HepG2 (cell line): ENCODE results near the gene PXK. TPM values are rescaled to one million over a fixed set of nuclear protein-coding genes. Genes with fewer than 3 reads are reported as not detected.
A peak's percentile ranks its signal among the peaks of the same experiment; 100 is the strongest.

Experiments used
- ELF3 ChIP-seq: IDR thresholded peaks from 2 replicates; pipeline ENCODE4 v1.6.1; 2016; ENCODE audit warnings: missing genetic modification reagents, missing compliant biosample characterization
- FOSL2 ChIP-seq: sonication (generic); formaldehyde crosslinking; IDR thresholded peaks from 2 replicates; pipeline ENCODE4 v1.4.0; 2020; ENCODE audit warnings: missing genetic modification reagents
- MAFF ChIP-seq: IDR thresholded peaks from 2 replicates; pipeline ENCODE4 v1.6.1; 2011; ENCODE audit warnings: low read depth, low read length, improper control_type of control experiment
- MED13 ChIP-seq: sonication (generic); formaldehyde crosslinking; IDR thresholded peaks from 2 replicates; pipeline ENCODE4 v1.5.0; 2020; ENCODE audit warnings: missing genetic modification reagents
- MYC ChIP-seq: sonication (generic); formaldehyde crosslinking; IDR thresholded peaks from 2 replicates; pipeline ENCODE4 v1.9.0; 2021; ENCODE audit warnings: missing genetic modification reagents, borderline replicate concordance
- NAIF1 ChIP-seq: sonication (generic); formaldehyde crosslinking; IDR thresholded peaks from 2 replicates; pipeline ENCODE4 v1.5.0; 2020; ENCODE audit warnings: mild to moderate bottlenecking, missing genetic modification reagents, borderline replicate concordance
- NFE2L1 ChIP-seq: sonication (generic); formaldehyde crosslinking; IDR thresholded peaks from 2 replicates; pipeline ENCODE4 v1.4.0; 2020; ENCODE audit warnings: missing genetic modification reagents, mild to moderate bottlenecking, borderline replicate concordance
- PBX3 ChIP-seq: sonication (generic); formaldehyde crosslinking; IDR thresholded peaks from 2 replicates; pipeline ENCODE4 v1.8.1; 2023; ENCODE audit warnings: missing genetic modification reagents, inconsistent platforms, borderline replicate concordance
- POLR2A ChIP-seq, 2 experiments: IDR thresholded peaks; 2 replicates each; pipeline ENCODE4 v1.6.1; 2011; ENCODE audit warnings: low read depth in 2 of 2, low read length in 2 of 2, mild to moderate bottlenecking in 1 of 2, moderate library complexity in 1 of 2; ENCODE audit not compliant: insufficient read depth in 1 of 2
- POLR2AphosphoS2 ChIP-seq: IDR thresholded peaks from 2 replicates; pipeline ENCODE4 v1.6.1; 2011; ENCODE audit warnings: low read depth, low read length, improper control_type of control experiment
- ZBTB38 ChIP-seq: sonication (generic); formaldehyde crosslinking; IDR thresholded peaks from 2 replicates; pipeline ENCODE4 v1.5.1; 2020; ENCODE audit warnings: mild to moderate bottlenecking, missing genetic modification reagents
- ZNF512 ChIP-seq: sonication (generic); formaldehyde crosslinking; IDR thresholded peaks from 2 replicates; pipeline ENCODE4 v1.4.0; 2020; ENCODE audit warnings: mild to moderate bottlenecking, missing genetic modification reagents
- ZSCAN25 ChIP-seq: sonication (generic); formaldehyde crosslinking; IDR thresholded peaks from 2 replicates; pipeline ENCODE4 v1.8.0; 2022; ENCODE audit warnings: mild to moderate bottlenecking, missing genetic modification reagents
- ZXDC ChIP-seq: sonication (generic); formaldehyde crosslinking; IDR thresholded peaks from 2 replicates; pipeline ENCODE4 v1.5.0; 2020; ENCODE audit warnings: mild to moderate bottlenecking, missing genetic modification reagents
- polyA plus RNA-seq, 8 experiments: library from polyadenylated mRNA; depleted of rRNA in 3 of 8; stranded (reverse) in 7 of 8; unstranded in 1 of 8; fragments of >200 nt; fragmentation: Illumina TruSeq in 4 of 8; extraction: Trizol in 4 of 8; gene quantifications; 2 replicates each; pipeline versions ENCODE4 v1.2.1 to v1.2.3, GENCODE V29; 2011 to 2016; ENCODE audit warnings: low read depth in 4 of 8, missing spikeins in 1 of 8, mixed read lengths in 1 of 8; ENCODE audit not compliant: insufficient read depth in 1 of 8
- total RNA-seq, 5 experiments: library from RNA; depleted of rRNA; stranded (reverse); fragments of >200 nt; fragmentation: Illumina TruSeq; extraction: Trizol; gene quantifications; 2 replicates each; pipeline ENCODE4 v1.2.3, GENCODE V29; 2016; ENCODE audit warnings: low read depth in 1 of 5
- TF ChIP-seq, protein P1 (sequence below): sonication (generic); formaldehyde crosslinking; IDR thresholded peaks from 2 replicates; pipeline ENCODE4 v1.5.0; 2020; ENCODE audit warnings: missing genetic modification reagents
- TF ChIP-seq, protein P2 (sequence below): sonication (generic); formaldehyde crosslinking; IDR thresholded peaks from 2 replicates; pipeline ENCODE4 v1.5.1; 2020; ENCODE audit warnings: missing genetic modification reagents, mild to moderate bottlenecking, borderline replicate concordance
- TF ChIP-seq, protein P3 (sequence below): sonication (generic); formaldehyde crosslinking; IDR thresholded peaks from 2 replicates; pipeline ENCODE4 v1.8.0; 2023; ENCODE audit warnings: mild to moderate bottlenecking, missing genetic modification reagents

PXK gene
- total and polyA plus RNA-seq, 2 of the 13 experiments (the other 11 are each of a cell fraction or from before 2014, with no cell fraction given): 6.4 to 18.6 TPM

DNA sequence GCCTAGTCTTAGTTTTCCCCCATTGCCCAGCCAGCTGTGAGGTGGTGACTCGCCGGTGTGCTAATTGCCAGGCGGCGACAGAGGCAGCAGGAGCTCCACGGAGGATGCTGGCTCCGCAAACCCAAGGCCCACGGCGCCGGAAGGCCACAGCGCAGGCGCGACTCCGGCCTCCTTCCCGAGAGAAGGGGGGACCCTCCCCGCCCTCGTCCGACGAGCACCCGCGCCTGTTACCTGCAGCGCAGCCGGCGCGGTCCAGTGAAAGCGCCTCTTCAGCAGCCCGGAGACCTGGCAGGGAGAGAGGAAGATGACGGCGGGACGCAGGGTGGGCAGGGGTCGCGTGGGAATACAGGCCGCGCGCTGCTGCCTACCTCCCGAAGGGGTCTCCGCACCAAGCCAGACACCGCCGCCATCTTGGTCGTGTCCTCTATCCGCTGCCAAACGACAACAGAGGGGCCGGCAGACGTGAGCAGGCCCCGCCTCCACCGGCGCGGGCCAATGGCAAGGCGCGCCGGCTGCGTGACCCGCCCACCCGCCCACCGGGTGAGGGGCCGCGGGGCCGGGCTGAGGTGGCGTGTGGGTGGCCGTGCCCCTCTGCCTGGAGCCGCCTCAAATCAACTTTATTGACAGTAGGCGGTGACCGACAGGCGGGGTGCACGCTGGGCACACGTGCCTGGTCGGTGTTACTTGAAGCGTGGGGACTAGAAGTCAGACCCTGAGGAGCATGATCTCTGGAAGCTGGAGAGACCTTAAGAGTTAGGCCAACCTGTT lies 100.9 kb downstream of the PXK start, which contains the start of gene PDHB (continued):
- TF ChIP-seq NAIF1 (CRISPR knock-in tag): no peak
- TF ChIP-seq NFE2L1 (CRISPR knock-in tag): no peak
- no peak for TF ChIP-seq ZSCAN25
- TF ChIP-seq, protein P1, sequence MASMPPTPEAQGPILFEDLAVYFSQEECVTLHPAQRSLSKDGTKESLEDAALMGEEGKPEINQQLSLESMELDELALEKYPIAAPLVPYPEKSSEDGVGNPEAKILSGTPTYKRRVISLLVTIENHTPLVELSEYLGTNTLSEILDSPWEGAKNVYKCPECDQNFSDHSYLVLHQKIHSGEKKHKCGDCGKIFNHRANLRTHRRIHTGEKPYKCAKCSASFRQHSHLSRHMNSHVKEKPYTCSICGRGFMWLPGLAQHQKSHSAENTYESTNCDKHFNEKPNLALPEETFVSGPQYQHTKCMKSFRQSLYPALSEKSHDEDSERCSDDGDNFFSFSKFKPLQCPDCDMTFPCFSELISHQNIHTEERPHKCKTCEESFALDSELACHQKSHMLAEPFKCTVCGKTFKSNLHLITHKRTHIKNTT (CRISPR knock-in tag): no peak
- TF ChIP-seq MED13 (CRISPR knock-in tag): 0 out of 2 replicates have a peak, but pooled peaks have one; percentile 49
- no peak for TF ChIP-seq MAFF
- TF ChIP-seq FOSL2 (CRISPR knock-in tag): peak; percentile 59
- peak; percentile 69 for TF ChIP-seq ELF3 (CRISPR knock-in tag)
- no peak for TF ChIP-seq POLR2AphosphoS2
- TF ChIP-seq ZBTB38 (CRISPR knock-in tag): peak; percentile 19; the same call in 1 of the 2 replicates
- 0 out of 2 replicates have a peak, but pooled peaks have one; percentile 35 for TF ChIP-seq ZXDC
- peak; percentile 82 for TF ChIP-seq MYC (CRISPR knock-in tag)
- peak; percentile 56; the same call in 1 of the 2 replicates for TF ChIP-seq ZNF512
- TF ChIP-seq PBX3 (CRISPR knock-in tag): peak; percentile 20; the same call in 1 of the 2 replicates
- TF ChIP-seq POLR2A (IDR thresholded peaks at IDR 0.05; ENCODE audit: insufficient read depth in 1 of 2, low read depth in 2 of 2, low read length in 2 of 2): peak; percentile 86 to 93
- TF ChIP-seq, protein P2, sequence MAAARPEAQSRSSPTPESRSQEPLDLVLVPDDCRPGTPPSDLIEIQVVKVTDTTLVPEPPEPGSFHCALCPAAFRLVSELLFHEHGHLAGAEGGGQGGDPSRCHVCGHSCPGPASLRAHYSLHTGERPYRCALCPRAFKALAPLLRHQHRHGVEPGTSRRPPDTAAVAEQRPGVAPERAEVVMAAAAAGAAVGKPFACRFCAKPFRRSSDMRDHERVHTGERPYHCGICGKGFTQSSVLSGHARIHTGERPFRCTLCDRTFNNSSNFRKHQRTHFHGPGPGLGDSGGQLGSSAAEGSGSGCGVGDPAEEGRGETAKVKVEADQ (CRISPR knock-in tag): 0 out of 2 replicates have a peak, but pooled peaks have one; percentile 63
- TF ChIP-seq, protein P3, sequence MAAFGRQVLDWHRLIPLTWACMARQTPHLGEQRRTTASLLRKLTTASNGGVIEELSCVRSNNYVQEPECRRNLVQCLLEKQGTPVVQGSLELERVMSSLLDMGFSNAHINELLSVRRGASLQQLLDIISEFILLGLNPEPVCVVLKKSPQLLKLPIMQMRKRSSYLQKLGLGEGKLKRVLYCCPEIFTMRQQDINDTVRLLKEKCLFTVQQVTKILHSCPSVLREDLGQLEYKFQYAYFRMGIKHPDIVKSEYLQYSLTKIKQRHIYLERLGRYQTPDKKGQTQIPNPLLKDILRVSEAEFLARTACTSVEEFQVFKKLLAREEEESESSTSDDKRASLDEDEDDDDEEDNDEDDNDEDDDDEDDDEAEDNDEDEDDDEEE (CRISPR knock-in tag): peak; percentile 99
